Mammary epithelial cell (primary cell): ENCODE data around the gene LRRN3.

ENCODE experiments used
- CTCF ChIP-seq, 2 donors: IDR thresholded peaks in 1 of 2; conservative IDR thresholded peaks in 1 of 2; 2 replicates each; pipeline ENCODE4 v1.5.1; 2011 to 2012; ENCODE audit warnings: inconsistent platforms in 2 of 2, low read length in 2 of 2, mild to moderate bottlenecking in 2 of 2, control low read depth in 1 of 2, low read depth in 1 of 2; ENCODE audit not compliant: insufficient read depth in 1 of 2; ENCODE audit errors: extremely low read depth in 1 of 2
- EZH2 ChIP-seq: IDR thresholded peaks from 2 replicates; pipeline ENCODE4 v1.6.1; 2012; ENCODE audit warnings: low read length, inconsistent platforms, borderline replicate concordance

- no peak for TF ChIP-seq CTCF (conservative IDR thresholded peaks at IDR 0.05 in 1 of 2, IDR thresholded peaks at IDR 0.05 in 1 of 2; ENCODE audit: extremely low read depth in 1 of 2, insufficient read depth in 1 of 2, low read depth in 1 of 2, low read length in 2 of 2)
- TF ChIP-seq EZH2 = no peak
Observed at GRCh38 chr7:111075498-111075897, 15.4 kb upstream of the LRRN3 start.
